OCI-LY7 (cell line): Measurements from ENCODE around the gene GALNT1. TPM values are rescaled to one million over a fixed set of nuclear protein-coding genes. Genes with fewer than 3 reads are reported as not detected.

ENCODE experiments used
- BruUV-seq: library from RNA; stranded (reverse); fragments of 400-500 nt; replicated peaks from 2 replicates; lab custom pipeline; 2021; lab: Mats Ljungman, UMichigan
- CTCF ChIA-PET: fragments of 300-600 bp; sonication (Branson Sonifier 250); formaldehyde crosslinking; loops from one replicate; lab custom pipeline; 2022; ENCODE audit warnings: antibody characterized with exemption; ENCODE audit not compliant: unreplicated experiment; lab: Charles Lee
- POLR2A ChIA-PET: fragments of 300-600 bp; sonication (Branson Sonifier 250); formaldehyde crosslinking; loops from one replicate; lab custom pipeline; 2022; ENCODE audit warnings: antibody characterized with exemption; lab: Charles Lee
- DNase-seq: peaks from one replicate; pipeline ENCODE4 v3.0.0-alpha.2; 2015; ENCODE audit warnings: low spot score
- H2AFZ ChIP-seq: fragments of 200-600 bp; sonication (generic), shearing (Covaris generic); 2 replicates; pipeline ENCODE4 v1.6.1; 2014; ENCODE audit warnings: mild to moderate bottlenecking, antibody characterized with exemption, low read length, moderate library complexity
- H3K27ac ChIP-seq: fragments of 200-600 bp; sonication (generic); 2 replicates; pipeline ENCODE4 v1.5.1; 2014; ENCODE audit warnings: mixed run types, low read depth, mild to moderate bottlenecking, moderate library complexity, low read length, inconsistent platforms; ENCODE audit not compliant: poor library complexity, severe bottlenecking
- H3K36me3 ChIP-seq: fragments of 200-600 bp; sonication (generic); 2 replicates; pipeline ENCODE4 v1.6.1; 2014; ENCODE audit warnings: mild to moderate bottlenecking, antibody characterized with exemption, low read length, moderate library complexity, mixed read lengths; ENCODE audit not compliant: insufficient read depth
- H3K4me1 ChIP-seq: fragments of 200-600 bp; sonication (generic); 2 replicates; pipeline ENCODE4 v1.5.1; 2014; ENCODE audit warnings: mild to moderate bottlenecking, low read length; ENCODE audit not compliant: insufficient read depth, poor library complexity, severe bottlenecking
- H3K4me2 ChIP-seq: fragments of 200-600 bp; sonication (generic); 2 replicates; pipeline ENCODE4 v1.6.1; 2014; ENCODE audit warnings: mild to moderate bottlenecking, low read length
- H3K4me3 ChIP-seq: fragments of 200-600 bp; sonication (generic); 2 replicates; pipeline ENCODE4 v1.5.1; 2014; ENCODE audit warnings: mild to moderate bottlenecking, low read depth, low read length; ENCODE audit not compliant: poor library complexity, severe bottlenecking
- H3K79me2 ChIP-seq: fragments of 200-600 bp; sonication (generic); 2 replicates; pipeline ENCODE4 v1.6.1; 2016; ENCODE audit warnings: low read depth, mild to moderate bottlenecking, low read length, moderate library complexity, mixed read lengths; ENCODE audit not compliant: insufficient read depth
- H3K9me2 ChIP-seq: fragments of 200-600 bp; sonication (generic); 2 replicates; pipeline ENCODE4 v1.6.1; 2016; ENCODE audit warnings: mild to moderate bottlenecking, low read length, mixed read lengths; ENCODE audit not compliant: insufficient read depth
- H3K9me3 ChIP-seq: fragments of 200-600 bp; sonication (generic); 2 replicates; pipeline ENCODE4 v1.6.1; 2014; ENCODE audit warnings: mild to moderate bottlenecking, mixed run types, low read length, mixed read lengths
- H4K20me1 ChIP-seq: fragments of 200-600 bp; sonication (generic); 2 replicates; pipeline ENCODE4 v1.6.1; 2014; ENCODE audit warnings: mild to moderate bottlenecking, antibody characterized with exemption, low read length, moderate library complexity, mixed read lengths; ENCODE audit not compliant: insufficient read depth
- CTCF ChIP-seq: fragments of 200-600 bp; sonication (generic); conservative IDR thresholded peaks from 2 replicates; pipeline ENCODE4 v1.5.1; 2014; ENCODE audit warnings: mild to moderate bottlenecking, antibody characterized with exemption, low read length, moderate library complexity, mixed read lengths
- EZH2phosphoT487 ChIP-seq: fragments of 200-600 bp; sonication (generic); IDR thresholded peaks from 2 replicates; pipeline ENCODE4 v1.6.1; 2018; ENCODE audit warnings: low read depth, borderline replicate concordance, mild to moderate bottlenecking, mixed run types, antibody characterized with exemption, low read length, moderate library complexity, mixed read lengths
- intact Hi-C: fragments of 100-400 bp; cut with micrococcal nuclease; formaldehyde crosslinking; loops from one replicate; pipeline ENCODE4 v1.10.0; 2022; ENCODE audit not compliant: unreplicated experiment
- total RNA-seq, 2 experiments: library from RNA; depleted of rRNA in 1 of 2; stranded (reverse); fragments of >200 nt in 1 of 2; shearing (Covaris generic) in 1 of 2; gene quantifications; 2 replicates each; pipeline ENCODE4 v1.2.3, GENCODE V29; 2014 to 2022

The GALNT1 gene
- total RNA-seq, 2 experiments from 2014 or later: 22.0 to 37.2 TPM

GRCh38 chr18:35749701-35750100 lies 168.2 kb downstream of the GALNT1 start:
- DNase-seq: no peak
- no peaks in the 10 kb centered on the region for H3K4me1 ChIP-seq
- no peaks in the 10 kb centered on the region for H3K36me3 ChIP-seq
- no peak overlapping the region for H3K27ac ChIP-seq
- H3K4me3 ChIP-seq: no peak overlapping the region
- ChIA-PET CTCF (no interaction called here), POLR2A (no interaction called here)
- intact Hi-C loops: loop anchor here (10.0 kb wide), 1 partner anchor 365 kb away; no protein-coding TSS in a partner anchor
- TF ChIP-seq CTCF (no peak), EZH2phosphoT487 (no peak)
- no peaks in the 10 kb centered on the region for H4K20me1 ChIP-seq
- no TSS peak for BruUV-seq
- H3K9me3 ChIP-seq: no peaks in the 10 kb centered on the region
- H3K79me2 ChIP-seq: no peaks in the 10 kb centered on the region
- no peak overlapping the region for H3K4me2 ChIP-seq
- H3K9me2 ChIP-seq: no peaks in the 10 kb centered on the region
- no peak overlapping the region for H2AFZ ChIP-seq

GRCh38 chr18:35750929-35751328 lies 169.4 kb downstream of the GALNT1 start:
- H3K4me3 ChIP-seq: no peak overlapping the region
- H3K4me2 ChIP-seq: no peak overlapping the region
- H3K27ac ChIP-seq: no peak overlapping the region
- no peaks in the 10 kb centered on the region for H3K9me2 ChIP-seq
- no peak overlapping the region for H2AFZ ChIP-seq
- no peaks in the 10 kb centered on the region for H3K4me1 ChIP-seq
- no peak for TF ChIP-seq EZH2phosphoT487
- TF ChIP-seq CTCF: no peak
- intact Hi-C loops: no loop called here
- BruUV-seq: no TSS peak
- ChIA-PET CTCF (no interaction called here), POLR2A (no interaction called here)
- no peak for DNase-seq
- H3K9me3 ChIP-seq: no peaks in the 10 kb centered on the region
- no peaks in the 10 kb centered on the region for H3K79me2 ChIP-seq
- H4K20me1 ChIP-seq: no peaks in the 10 kb centered on the region
- no peaks in the 10 kb centered on the region for H3K36me3 ChIP-seq

- no peak overlapping the region for H2AFZ ChIP-seq
- H3K27ac ChIP-seq: no peak overlapping the region
- no peaks in the 10 kb centered on the region for H4K20me1 ChIP-seq
- H3K36me3 ChIP-seq: no peaks in the 10 kb centered on the region
- intact Hi-C loops: loop anchor here (2.0 kb wide), 1 partner anchor 345 kb away; no protein-coding TSS in a partner anchor
- POLR2A ChIA-PET: no interaction called here
- H3K79me2 ChIP-seq: no peaks in the 10 kb centered on the region
- no peak overlapping the region for H3K4me3 ChIP-seq
- CTCF ChIA-PET: no interaction called here
- no peaks in the 10 kb centered on the region for H3K9me3 ChIP-seq
- H3K4me1 ChIP-seq: no peaks in the 10 kb centered on the region
- H3K9me2 ChIP-seq: no peaks in the 10 kb centered on the region
- no peak for DNase-seq
- no TSS peak for BruUV-seq
- TF ChIP-seq CTCF: no peak
- no peak for TF ChIP-seq EZH2phosphoT487
- H3K4me2 ChIP-seq: no peak overlapping the region
Observed at GRCh38 chr18:35753306-35753910, 171.9 kb downstream of the GALNT1 start.
